Dermis blood vessel endothelial cell (primary cell): ENCODE measurements around the gene PANK2. TPM values are rescaled to one million over a fixed set of nuclear protein-coding genes. Genes with fewer than 3 reads are reported as not detected.
"Not testable (repeated sequence)": the region's sequence is repeated elsewhere in the genome, so short reads cannot be mapped to it uniquely, and the experiment has no call there.

ENCODE experiments used
- DNase-seq: peaks from one replicate; pipeline ENCODE4 v3.0.0; 2010
- total RNA-seq: library from RNA; depleted of rRNA; stranded (reverse); fragments of >200 nt; gene quantifications from 2 replicates; pipeline ENCODE4 v1.2.3, GENCODE V29; 2014

Gene PANK2
- total RNA-seq, 1 donor from 2014 or later: 77.8 TPM

- DNase-seq: no peak
These were observed 12.7 kb downstream of the PANK2 start for GRCh38 chr20:3901706-3902440.

- no peak for DNase-seq
These were observed 13.3 kb downstream of the PANK2 start for GRCh38 chr20:3902446-3902845.

- DNase-seq: no peak
These were observed 15.0 kb downstream of the PANK2 start for GRCh38 chr20:3904224-3904623.

DNA sequence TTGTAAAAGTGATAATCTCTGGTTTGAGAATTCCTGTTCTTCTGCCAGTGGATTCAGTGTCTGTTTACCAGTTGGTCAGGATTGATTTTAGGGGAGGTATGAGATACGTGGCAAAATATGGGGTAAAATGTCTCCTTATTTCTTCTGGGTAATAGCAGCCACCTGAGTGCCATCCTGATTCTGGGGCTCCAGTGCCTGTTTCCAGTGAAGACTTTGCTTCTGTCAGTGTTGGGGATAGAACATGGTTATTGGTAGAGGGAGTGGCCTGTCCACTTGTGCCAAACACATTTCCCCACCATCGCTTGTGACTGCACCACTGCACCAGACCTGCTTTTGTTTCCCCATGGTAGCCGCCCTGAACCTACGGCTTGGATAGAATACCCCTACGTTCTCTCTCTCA lies 15.7 kb downstream of the PANK2 start:
- DNase-seq: no peak

- not testable (repeated sequence) for DNase-seq
These were observed 17.8 kb downstream of the PANK2 start for GRCh38 chr20:3906744-3907721.

GRCh38 chr20:3908667-3909066 lies 19.5 kb downstream of the PANK2 start:
- DNase-seq: no peak

DNA sequence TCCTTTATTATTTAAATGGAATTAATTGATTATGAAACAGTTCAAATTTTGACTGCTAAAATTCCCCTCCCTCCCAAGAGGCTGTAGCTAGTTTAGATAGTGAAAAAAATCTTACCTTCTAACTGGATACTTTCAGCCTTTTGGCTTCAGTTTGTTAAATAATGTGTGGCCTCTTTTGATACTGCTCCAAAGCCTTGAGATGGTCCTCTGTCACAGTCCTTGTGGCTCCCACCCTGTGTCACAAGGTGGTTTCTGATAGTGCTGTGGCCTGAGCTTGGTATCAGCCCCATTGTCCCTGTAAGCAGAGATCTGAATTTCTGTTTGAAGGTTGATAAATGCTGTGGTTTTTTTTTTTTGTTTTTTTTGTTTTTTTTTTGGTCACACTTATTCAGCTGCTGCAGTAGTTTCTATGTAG lies 20.8 kb downstream of the PANK2 start:
- no peak for DNase-seq

DNA sequence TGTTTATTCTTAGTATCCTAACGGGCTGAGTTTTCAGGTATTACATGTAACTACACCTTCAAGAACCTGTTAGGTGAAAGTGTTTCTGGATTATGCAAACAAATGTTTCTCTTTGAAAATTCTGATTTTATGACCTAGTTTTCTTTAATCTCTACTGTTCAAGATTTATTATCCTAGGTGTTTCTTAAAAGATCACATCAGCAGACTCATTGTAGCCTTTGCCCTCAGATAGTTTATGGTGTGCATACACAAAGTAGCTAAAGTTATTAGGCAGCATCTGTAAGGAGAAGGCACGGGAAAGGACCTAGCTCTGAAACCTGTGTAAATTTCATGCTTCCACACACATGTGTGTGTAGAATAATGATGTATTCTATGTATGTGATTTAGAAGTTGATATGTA lies 21.7 kb downstream of the PANK2 start:
- no peak for DNase-seq

DNA sequence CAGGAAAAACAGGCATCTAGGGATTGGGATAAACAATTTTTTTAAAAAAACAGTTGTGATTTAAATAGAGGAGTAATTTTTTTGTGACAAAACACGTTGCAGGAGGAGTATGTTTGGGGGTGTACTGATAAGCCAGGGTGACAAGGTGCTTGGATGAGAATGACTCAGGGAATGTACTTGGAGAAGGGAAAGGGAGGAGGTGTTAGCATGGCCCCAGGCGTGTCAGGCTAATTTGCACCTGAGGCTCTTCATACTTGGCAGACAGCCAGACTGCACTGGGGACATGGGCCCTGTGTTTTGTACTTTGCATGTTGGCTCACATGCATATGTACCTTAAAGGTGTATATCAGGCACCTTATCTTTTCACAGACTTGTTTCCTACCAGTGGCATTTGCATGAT lies 22.8 kb downstream of the PANK2 start:
- no peak for DNase-seq

DNA sequence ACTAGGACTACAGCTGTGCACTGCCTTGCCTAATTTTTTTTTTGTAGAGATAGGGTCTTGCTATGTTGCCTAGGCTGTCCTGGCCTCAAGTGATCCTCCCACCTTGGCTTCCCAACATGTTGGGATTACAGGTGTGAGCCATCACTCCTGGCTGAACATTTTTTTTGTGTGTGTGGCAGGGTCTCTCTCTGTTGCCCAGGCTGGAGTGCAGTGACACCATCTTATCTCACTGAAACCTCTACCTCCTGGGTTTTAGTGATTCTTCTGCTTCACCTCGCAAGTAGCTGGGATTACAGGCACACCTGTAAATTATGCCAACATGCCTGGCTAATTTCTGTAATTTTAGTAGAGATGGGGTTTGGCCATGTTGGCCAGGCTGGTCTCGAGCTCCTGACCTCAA lies 25.3 kb downstream of the PANK2 start:
- no peak for DNase-seq

DNA sequence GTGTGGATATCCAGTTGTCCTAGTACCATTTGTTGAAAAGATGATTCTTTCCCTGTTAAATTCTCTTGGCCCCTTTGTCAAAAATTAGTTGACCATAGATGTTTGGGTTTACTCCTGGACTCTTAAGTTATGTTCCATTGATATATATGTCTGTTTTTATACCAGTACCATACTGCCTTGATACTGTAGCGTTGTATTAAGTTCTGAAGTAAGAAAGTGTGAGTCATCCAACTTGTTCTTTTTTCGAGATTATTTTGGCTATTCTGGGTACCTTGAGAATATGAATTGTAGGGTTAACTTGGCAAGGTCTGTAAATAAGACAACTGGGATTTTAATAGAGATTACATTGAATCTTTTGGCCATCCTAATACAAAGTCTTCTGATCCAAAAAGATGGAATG lies 26.5 kb downstream of the PANK2 start:
- no peak for DNase-seq

- no peak for DNase-seq
These were observed 27.2 kb downstream of the PANK2 start for GRCh38 chr20:3916364-3916763.

- no peak for DNase-seq
These were observed 30.2 kb downstream of the PANK2 start for GRCh38 chr20:3919352-3919751.

DNA sequence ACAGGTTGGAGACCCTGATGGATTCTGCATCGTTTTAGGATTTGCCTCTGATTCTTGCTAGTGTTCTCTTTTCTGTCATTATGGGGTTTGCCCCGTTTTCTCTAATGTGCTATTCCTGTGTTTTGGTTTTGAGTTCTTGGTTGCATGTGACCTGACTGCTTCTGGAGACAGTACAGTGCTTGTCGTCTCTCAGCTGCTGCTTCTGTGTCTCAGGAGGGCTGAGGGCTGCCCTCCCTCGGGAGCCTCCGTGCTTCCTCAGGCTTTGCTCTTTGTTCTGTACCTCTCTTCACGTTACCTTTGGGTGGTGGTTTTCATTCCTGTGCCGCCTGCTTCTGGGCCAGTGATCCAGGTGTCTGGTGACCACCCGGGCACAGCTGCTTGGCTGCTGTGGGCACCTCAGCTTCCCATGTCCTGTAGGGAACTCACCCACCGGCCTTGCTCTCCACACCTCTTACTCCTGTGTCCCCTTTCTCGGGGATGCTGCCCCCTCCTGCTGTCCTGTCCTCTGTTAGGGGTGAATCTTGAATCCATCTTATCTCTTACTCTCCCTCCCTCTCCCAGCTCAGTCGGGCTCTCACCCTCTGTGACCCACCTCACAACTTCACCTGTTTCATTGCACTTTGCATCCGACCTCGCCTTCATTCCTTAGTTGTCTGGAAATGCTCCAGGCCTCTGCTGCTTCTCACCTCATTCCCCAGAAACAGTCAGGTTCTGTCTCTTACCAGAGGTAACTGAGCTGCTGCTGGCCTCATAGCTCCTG lies 33.2 kb downstream of the PANK2 start:
- DNase-seq: no peak

GRCh38 chr20:3922983-3923339 lies 33.8 kb downstream of the PANK2 start:
- no peak for DNase-seq

DNA sequence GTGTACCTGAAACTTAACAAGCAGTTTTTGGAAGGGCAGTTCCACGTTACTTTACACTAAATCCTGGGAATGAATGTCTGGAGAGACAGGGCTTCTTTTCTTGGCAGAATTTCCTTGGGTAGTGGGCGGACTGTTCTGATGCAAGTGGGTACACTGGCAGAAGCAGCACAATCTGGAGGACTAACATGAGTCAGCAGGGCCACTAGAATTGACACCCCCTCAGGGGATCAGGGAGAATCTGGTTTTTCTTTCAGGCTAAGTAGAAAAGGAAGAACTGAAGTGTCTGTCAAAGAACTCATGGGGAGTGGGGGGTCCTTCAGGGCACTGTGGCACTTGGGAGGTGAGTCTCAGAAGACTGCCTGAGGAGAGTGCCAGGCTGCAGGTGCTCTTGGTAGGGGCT lies 34.6 kb downstream of the PANK2 start:
- DNase-seq: no peak

GRCh38 chr20:3924304-3925112 lies 35.3 kb downstream of the PANK2 start:
- DNase-seq: no peak

DNA sequence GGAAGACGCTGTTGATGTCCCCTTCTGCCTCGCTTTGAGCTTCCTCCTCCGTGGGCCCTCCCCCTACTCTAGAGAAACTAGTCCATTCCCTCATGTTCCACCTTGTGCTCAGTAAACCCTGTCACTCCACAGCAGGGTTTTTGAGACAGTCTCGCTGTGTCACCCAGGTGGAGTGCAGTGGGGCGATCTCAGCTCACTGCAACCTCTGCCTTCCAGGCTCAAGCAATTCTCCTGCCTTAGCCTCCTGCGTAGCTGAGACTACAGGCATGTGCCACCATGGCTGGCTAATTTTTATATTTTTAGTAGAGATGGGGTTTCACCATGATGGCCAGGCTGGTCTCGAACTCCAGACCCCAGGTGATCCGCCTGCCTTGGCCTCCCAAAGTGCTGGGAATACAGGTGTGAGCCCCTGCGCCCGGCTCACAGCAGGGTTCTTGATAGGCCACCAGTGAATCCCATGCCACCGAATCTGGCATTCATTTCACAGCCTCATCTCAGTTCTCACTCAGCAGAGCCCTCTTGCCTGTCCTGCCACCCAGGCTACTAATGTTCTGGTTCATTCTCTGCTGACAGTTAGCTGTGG lies 36.0 kb downstream of the PANK2 start:
- DNase-seq: no peak

GRCh38 chr20:3925899-3926638 lies 36.9 kb downstream of the PANK2 start:
- DNase-seq: no peak

- DNase-seq: no peak
These were observed 38.5 kb downstream of the PANK2 start for GRCh38 chr20:3927486-3928291.
